SU-DHL-6 (cell line): ENCODE measurements around the gene TRUB1.

Experiments used
- CTCF ChIP-seq: fragments of 200-600 bp; sonication (generic); IDR thresholded peaks from one replicate; pipeline ENCODE4 v1.5.1; 2017; ENCODE audit warnings: antibody characterized with exemption, mild to moderate bottlenecking, low read length, moderate library complexity; ENCODE audit not compliant: insufficient read depth, poor library complexity, severe bottlenecking
- EZH2phosphoT487 ChIP-seq: fragments of 200-600 bp; sonication (generic), shearing (Covaris generic); conservative IDR thresholded peaks from 2 replicates; pipeline ENCODE4 v1.6.1; 2018; ENCODE audit warnings: mild to moderate bottlenecking, antibody characterized with exemption, low read length, moderate library complexity, mixed read lengths

GRCh38 chr10:114899982-114900381 lies 38.0 kb upstream of the TRUB1 start:
- no peak for TF ChIP-seq CTCF
- TF ChIP-seq EZH2phosphoT487, result no peak
